ENCODE data around the gene ABHD14A. TPM values are rescaled to one million over a fixed set of nuclear protein-coding genes. Genes with fewer than 3 reads are reported as not detected.
A peak's percentile ranks its signal among the peaks of the same experiment; 100 is the strongest.

The ABHD14A gene
- total and polyA plus RNA-seq, 2 donors (not counting 1 experiment from before 2014, with no cell fraction given): 5.1 to 10.2 TPM

- H3K9me3 ChIP-seq (ENCODE audit: control insufficient read depth, insufficient read depth, low read depth, low read length): no peaks in the 10 kb centered on the region
- DNase-seq (ENCODE audit: low read depth in 2 of 2): no peak
- H3K4me1 ChIP-seq (ENCODE audit: control insufficient read depth, extremely low read depth, insufficient read depth, low read length): peaks cover 10% of the 10 kb centered on the region
- TF ChIP-seq CTCF (conservative IDR thresholded peaks at IDR 0.05 in 1 of 2, IDR thresholded peaks at IDR 0.05 in 1 of 2; ENCODE audit: low read depth in 1 of 2, low read length in 2 of 2) (no peak), EZH2 (IDR thresholded peaks at IDR 0.05; ENCODE audit: low read length, missing control alignments) (no peak)
- H2AFZ ChIP-seq (ENCODE audit: low read length): no peak overlapping the region
- H4K20me1 ChIP-seq (ENCODE audit: control insufficient read depth, extremely low read depth, insufficient read depth, low read length): no peaks in the 10 kb centered on the region
- no peak overlapping the region for H3K4me3 ChIP-seq (replicated peaks in 1 of 4; ENCODE audit: control extremely low read depth in 1 of 4, insufficient read depth in 1 of 4, low read depth in 3 of 4, low read length in 4 of 4)
- no peaks in the 10 kb centered on the region for H3K27me3 ChIP-seq (ENCODE audit: control insufficient read depth, insufficient read depth, low read length)
- peaks cover 19% of the 10 kb centered on the region for H3K79me2 ChIP-seq (ENCODE audit: control insufficient read depth, insufficient read depth, low read length)
- no peak overlapping the region for H3K27ac ChIP-seq (ENCODE audit: insufficient read depth, low read length)
- H3K36me3 ChIP-seq (ENCODE audit: control insufficient read depth, insufficient read depth, low read length): peaks cover 18% of the 10 kb centered on the region
- no peak overlapping the region for H3K4me2 ChIP-seq (ENCODE audit: extremely low read depth, insufficient read depth, low read length)
- H3K9ac ChIP-seq (ENCODE audit: insufficient read depth, low read length): no peak overlapping the region
Measured at GRCh38 chr3:51937611-51938450, 37.0 kb upstream of the ABHD14A start.

- DNase-seq (ENCODE audit: low read depth in 2 of 2): no peak
- Histone ChIP-seq H3K4me3 (replicated peaks in 1 of 4; ENCODE audit: control extremely low read depth in 1 of 4, insufficient read depth in 1 of 4, low read depth in 3 of 4, low read length in 4 of 4) (no peak overlapping the region), H3K79me2 (ENCODE audit: control insufficient read depth, insufficient read depth, low read length) (peaks cover 19% of the 10 kb centered on the region), H3K9ac (ENCODE audit: insufficient read depth, low read length) (no peak overlapping the region), H3K4me2 (ENCODE audit: extremely low read depth, insufficient read depth, low read length) (no peak overlapping the region), H3K4me1 (ENCODE audit: control insufficient read depth, extremely low read depth, insufficient read depth, low read length) (peaks cover 15% of the 10 kb centered on the region), H2AFZ (ENCODE audit: low read length) (no peak overlapping the region), H3K9me3 (ENCODE audit: control insufficient read depth, insufficient read depth, low read depth, low read length) (no peaks in the 10 kb centered on the region), H3K27me3 (ENCODE audit: control insufficient read depth, insufficient read depth, low read length) (no peaks in the 10 kb centered on the region), H3K36me3 (ENCODE audit: control insufficient read depth, insufficient read depth, low read length) (peaks cover 14% of the 10 kb centered on the region), H3K27ac (ENCODE audit: insufficient read depth, low read length) (no peak overlapping the region), H4K20me1 (ENCODE audit: control insufficient read depth, extremely low read depth, insufficient read depth, low read length) (no peaks in the 10 kb centered on the region)
- no peak for TF ChIP-seq CTCF (conservative IDR thresholded peaks at IDR 0.05 in 1 of 2, IDR thresholded peaks at IDR 0.05 in 1 of 2; ENCODE audit: low read depth in 1 of 2, low read length in 2 of 2)
Measured at GRCh38 chr3:51938780-51939425, 36.0 kb upstream of the ABHD14A start.

- DNase-seq (ENCODE audit: low read depth in 2 of 2): peak in 1 of 2 donors; percentile 30
- TF ChIP-seq EZH2 (IDR thresholded peaks at IDR 0.05; ENCODE audit: low read length, missing control alignments): no peak
- H3K36me3 ChIP-seq (ENCODE audit: control insufficient read depth, insufficient read depth, low read length): peaks cover 7% of the 10 kb centered on the region
- H3K9me3 ChIP-seq (ENCODE audit: control insufficient read depth, insufficient read depth, low read depth, low read length): no peaks in the 10 kb centered on the region
- H3K4me1 ChIP-seq (ENCODE audit: control insufficient read depth, extremely low read depth, insufficient read depth, low read length): peaks cover 15% of the 10 kb centered on the region
- no peaks in the 10 kb centered on the region for H4K20me1 ChIP-seq (ENCODE audit: control insufficient read depth, extremely low read depth, insufficient read depth, low read length)
- H3K9ac ChIP-seq (ENCODE audit: insufficient read depth, low read length): peak overlapping the region; percentile 68
- H3K27me3 ChIP-seq (ENCODE audit: control insufficient read depth, insufficient read depth, low read length): no peaks in the 10 kb centered on the region
- peak overlapping the region; percentile 91 for H3K4me2 ChIP-seq (ENCODE audit: extremely low read depth, insufficient read depth, low read length)
- peak overlapping the region; percentile 40 for H3K27ac ChIP-seq (ENCODE audit: insufficient read depth, low read length)
- peaks cover 19% of the 10 kb centered on the region for H3K79me2 ChIP-seq (ENCODE audit: control insufficient read depth, insufficient read depth, low read length)
- H3K4me3 ChIP-seq (replicated peaks in 1 of 4; ENCODE audit: control extremely low read depth in 1 of 4, insufficient read depth in 1 of 4, low read depth in 3 of 4, low read length in 4 of 4): peak overlapping the region; percentile 46 to 90 (median 64)
- H2AFZ ChIP-seq (ENCODE audit: low read length): no peak overlapping the region
Measured at GRCh38 chr3:51940648-51941462, 34.0 kb upstream of the ABHD14A start.

Measured in fibroblast of lung (primary cell).